Measurements from ENCODE around the gene NUDT1.
"Not testable (repeated sequence)": the region's sequence is repeated elsewhere in the genome, so short reads cannot be mapped to it uniquely, and the experiment has no call there.

NUDT1 gene

DNA sequence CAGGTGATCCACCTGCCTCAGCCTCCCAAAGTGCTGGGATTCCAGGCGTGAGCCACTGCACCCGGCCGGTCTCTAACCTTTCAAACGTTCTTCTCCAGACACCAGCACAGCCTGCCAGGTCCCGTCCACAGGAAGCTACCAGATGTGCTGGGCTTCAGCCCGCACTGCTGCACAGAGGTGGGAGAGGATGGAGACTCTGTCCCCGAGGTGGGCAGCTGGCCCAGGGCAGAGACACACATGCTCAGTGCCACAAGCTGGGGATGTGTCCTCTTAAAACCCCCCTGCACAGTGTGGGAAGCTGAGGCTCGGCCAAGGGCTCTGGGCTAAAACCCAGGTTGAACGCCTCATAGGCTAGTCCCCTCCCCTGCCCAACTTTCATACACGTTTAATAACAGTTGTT, 9.4 kb downstream of the NUDT1 start:
- DNase-seq = no peak

DNA sequence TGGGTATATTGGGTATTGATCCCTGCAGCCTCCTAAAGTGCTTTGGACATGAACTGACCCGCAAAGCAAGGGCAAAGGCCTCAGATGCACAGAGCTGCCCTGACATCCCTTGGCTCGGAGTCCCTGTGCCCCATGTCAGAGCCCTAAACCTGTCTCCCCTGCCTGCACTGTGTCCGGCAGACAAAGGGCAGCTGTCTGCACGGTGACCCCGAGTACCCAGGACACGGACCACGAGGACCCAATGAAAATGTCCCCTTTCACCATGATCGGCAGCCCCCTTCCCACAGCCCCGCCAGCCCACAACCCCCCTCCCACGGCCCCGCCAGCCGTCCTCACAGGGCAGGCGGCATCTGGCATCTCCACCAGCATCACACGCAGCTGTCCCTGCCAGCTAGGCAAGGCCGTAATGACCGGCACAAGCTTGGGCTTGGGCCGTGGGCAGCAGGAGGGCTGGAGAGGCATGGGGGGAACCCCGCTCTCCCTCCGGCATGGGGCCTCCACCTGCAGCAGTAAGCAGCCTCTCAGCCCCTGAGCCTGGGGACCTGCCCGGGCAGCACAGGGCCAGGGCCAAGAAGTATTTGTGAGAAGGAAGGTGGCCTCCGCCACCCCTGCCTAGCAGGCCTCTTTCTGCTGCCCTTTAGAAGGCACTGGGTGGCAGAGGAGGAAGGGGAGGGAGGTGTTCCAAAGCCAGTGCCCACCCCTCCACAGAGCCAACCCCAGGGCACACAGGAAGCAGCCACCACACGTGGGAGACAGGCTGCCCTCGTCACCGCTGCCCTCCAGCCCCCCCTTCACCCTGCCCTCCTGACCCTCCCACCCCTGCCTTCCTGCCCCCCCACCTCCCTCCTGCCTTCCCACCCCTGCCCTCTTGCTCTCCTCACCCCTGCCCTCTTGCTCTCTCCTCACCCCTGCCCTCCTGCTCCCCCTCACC, 10.1 kb downstream of the NUDT1 start:
- DNase-seq = no peak

DNA sequence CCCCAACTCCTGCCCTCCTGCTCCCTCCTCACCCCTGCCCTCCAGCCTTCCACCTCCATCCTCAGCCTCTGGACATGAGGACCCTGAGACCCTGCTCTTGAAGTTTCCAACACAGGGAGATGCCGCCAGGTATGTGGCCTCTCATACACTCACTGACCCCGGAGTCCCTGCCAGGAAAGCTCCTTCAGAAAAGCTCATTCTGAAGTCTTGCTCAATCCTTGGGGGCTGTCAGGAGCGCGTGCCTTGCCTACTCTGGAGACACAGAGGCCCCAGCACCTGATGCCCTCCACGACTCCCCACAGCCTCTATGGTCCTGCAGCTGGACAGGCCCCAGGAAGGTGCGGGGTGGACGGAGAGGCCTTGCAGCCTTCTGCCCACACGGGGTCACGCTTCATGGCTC, 11.0 kb downstream of the NUDT1 start:
- DNase-seq = no peak

DNA sequence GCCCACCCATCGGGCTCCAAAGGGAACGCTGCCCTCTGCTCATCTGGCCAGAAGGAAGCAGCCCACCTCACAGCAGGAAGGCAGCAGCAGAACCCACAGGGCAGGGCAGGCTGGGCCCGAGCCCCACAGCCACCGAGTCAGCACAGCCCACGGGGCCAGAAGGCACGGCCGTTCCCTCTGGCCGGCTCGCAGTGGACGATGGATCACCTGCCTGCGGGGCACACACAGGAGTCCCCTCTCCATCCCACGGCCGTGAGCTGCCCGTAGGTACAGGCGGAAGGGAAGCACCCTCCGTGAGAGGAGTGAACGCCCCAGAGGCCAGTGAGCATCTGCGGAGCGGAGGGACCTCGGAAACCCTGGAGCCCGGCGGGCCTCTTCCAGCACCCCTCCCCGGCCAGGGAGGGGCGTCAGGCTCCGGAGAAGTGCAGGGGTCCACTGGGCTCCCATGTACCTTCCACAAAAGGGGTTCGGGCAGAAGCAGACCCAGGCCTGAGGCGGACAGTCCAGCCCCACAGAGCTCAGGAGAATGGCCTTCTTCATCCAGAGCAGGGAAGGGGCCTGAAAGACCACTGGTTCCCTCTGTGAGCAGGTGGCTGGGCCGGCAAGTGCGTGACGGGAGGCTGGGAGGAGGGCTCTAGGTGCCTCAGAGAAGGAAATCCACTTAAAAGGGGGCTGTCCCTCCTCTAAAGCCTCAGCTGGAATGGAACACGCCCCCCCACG, 11.7 kb downstream of the NUDT1 start:
- no peak for DNase-seq

DNA sequence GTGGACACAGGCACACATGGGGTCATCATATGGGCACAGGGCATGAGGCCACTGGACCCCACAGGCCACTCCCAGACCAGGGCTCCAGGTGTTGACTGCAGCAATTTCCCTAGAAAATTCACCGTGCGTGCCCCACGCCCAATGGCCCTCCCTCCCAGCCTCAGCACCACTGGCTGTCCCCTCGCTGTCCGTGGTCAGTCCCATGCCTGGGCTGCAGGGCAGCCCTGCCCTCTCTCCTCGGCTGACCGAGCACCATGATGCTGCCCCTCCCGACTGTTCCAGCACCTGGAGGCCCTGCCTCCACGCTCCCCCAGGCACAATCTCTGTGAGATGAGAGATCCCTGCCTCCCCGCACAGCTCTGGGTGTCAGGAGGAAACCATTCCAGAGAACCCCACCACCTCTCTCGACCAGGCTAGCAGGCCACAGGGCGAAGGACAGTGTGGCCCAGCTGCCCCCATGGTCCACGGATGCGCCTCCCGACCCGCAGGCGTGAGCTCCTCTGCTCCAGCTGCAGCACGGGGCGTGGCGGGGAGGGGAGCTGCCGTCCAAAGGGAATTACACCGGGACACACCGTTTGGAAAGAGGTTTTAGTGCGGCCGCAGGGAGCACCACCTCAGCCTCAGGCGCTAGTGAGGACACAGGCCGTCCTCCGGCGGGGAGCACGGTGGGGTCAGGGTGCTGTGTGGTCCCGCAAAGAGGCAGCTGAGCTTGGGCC, 12.6 kb downstream of the NUDT1 start:
- DNase-seq = no peak

DNA sequence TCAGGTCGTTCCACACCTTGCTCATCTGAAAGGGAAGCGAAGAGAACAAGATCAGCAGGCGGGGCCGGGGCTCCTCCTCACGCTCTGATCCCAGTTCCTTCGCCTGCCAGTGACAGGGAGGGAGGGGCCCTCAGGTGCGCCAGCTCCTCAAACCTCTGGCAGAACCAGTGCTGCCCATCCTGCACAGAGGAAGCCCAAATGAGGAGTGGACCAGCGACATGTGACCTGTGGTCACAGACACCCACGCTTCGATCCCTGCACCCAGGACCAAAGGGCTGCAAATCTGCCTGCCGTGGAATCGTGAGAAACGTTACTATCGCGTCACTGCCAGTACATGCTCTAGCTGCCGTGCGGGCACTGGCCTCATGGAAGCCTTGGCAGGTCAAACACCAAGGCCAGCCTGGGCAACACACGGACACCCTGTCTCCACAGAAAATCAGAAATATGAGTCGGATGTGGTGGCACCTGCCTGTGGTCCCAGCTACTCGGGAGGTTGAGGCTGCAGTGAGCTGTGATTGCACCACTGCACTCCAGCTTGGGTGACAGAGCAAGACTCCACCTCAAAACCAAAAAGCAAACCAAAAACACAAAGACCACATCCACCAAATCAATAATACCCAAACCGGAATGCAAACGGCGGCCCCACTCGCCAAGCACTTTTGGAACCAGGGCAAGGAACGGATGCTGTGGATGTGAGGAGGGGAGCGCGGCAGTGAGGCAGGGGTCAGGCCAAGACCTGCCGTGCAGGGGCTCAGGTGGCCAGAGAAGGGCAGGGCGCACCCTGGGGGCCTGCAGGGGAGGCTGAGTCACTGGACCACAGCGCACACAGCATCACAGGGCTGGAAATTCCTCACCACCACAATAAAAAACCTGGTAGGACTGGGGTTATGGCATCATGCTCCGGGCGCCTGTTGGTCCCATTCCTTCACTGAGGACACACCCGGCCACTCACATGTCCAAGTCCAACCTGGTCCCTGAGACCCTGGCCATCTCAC, 13.4 kb downstream of the NUDT1 start:
- DNase-seq = no peak

DNA sequence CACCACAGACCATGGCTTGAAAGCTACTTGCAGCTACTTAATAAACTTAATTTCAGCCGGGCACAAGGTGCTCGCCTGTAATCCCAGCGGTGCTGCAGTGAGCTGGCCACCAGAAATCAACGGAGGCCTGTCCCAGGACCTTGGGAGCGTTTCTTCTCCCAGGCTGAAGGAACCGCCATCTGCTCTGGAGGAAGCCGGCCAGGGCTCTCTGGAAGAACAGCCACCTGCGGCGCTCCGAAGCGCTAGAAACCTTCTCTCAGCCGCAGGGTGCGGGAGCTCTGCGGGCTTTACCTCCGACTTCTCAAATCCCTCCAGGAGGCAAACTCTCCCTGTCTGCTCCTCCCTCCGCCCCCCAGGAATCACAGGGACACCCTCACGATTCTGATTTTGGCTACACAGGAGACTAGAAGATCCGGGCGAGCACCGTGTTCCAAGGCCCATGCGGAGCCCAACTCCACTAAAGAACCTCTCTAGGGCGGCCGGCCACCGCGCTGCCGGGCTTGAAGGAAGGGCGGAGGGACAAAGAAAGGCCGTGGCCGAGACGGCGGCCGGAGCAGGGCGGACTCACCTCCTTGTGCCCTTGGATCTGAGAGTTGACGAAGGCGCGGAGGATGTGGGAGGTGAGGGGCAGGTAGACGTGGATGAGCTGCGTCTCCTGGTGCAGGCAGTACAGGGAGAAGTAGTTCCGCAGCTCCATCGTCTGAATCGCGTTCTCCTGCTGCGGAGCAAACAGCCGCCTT, 14.4 kb downstream of the NUDT1 start:
- no peak for DNase-seq

DNA sequence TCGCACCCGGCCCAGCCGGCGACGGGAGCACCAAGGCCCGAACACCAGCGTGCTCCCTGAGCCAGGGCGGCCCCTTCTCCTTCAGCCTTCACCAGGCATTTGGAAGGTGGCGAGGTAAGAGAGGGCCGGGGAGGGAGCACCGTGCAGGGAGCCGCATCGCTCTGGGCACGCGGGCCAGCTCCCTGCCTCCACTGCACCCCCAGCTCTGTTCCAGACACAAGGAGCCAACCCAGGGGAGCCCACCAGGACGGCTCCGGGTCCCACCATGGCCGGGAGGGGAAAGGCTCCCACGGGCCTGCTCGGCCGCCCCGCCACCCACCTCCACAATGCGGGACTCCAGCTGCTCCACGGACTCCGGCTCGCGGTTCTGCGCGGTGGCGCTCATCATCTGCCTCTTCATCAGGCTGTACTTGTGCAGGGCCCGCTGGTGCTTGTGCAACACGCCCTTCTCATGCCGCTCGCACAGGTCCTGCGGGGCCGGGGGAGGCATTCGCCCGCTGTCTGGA, 15.1 kb downstream of the NUDT1 start:
- no peak for DNase-seq

DNA sequence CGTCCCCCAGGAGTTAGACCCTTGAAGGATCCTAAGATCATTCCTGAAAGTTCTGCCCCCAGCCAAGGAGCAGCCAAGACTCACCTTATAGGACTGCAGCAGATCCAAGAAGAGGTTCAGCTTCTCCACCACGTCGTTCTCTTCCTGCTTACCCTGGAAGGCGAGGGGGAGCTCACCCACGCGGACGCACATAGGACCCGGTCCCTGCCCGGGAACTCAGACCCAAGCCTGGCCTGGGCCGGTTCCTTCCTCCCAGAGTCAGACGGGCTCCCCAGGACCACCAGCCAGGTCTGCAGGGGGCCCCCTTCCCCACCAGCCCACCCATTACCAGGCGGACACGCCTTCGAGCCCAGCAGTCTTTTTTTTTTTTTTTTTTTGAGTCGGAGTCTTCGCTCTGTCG, 15.6 kb downstream of the NUDT1 start:
- DNase-seq = no peak

DNA sequence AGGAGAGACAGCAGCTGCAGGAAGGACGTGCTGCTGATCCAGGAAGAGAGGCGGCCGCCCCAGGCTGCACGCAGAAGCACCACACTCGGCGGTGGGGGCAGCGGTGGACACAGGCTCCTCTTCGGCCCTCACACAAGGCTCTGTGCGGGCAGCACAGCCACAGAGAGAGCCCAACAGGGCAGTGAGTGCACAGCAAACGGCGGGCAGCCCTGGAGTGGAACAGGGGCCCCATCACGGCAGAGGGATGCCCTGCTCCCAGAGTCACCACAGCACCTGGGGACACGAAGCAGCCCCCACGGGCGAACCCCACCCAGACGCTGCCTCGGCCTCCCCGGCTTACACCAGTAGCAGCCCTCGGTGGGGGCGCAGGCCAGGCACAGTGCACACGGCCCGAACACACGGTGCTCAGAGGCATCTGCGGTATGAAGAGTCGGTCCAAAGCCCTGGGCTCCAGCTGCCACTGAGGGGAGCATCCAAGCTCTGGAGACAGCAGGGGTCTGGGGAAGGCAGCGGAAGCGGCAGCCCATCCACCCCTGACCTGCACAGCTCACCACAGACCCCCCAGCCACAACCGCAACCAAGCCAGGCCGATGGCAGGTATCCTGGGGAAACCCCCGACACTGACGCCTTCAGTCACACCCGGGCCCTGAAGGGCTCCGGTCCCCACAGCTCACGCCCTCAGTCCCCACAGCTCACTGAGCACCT, 16.8 kb downstream of the NUDT1 start:
- no peak for DNase-seq

DNA sequence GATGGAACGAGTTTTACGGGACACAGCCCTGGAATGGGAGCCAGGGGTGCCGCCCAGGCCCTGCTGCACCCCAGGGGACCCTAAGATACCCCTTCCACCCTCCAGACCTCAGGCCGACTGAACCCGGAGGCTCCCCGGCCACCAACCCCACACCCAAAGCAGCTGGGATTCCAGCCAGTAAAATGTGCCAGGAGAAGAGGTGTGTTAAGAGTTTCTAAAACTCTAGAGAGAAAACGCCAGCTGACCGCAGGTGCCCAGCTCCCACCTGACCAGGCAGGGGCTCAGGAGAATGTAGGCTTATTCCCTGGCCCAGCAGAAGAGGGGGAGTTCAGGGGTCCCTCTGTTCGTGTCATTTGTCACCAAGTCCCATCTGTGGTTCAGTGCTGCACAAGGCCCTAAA, 17.5 kb downstream of the NUDT1 start:
- no peak for DNase-seq

DNA sequence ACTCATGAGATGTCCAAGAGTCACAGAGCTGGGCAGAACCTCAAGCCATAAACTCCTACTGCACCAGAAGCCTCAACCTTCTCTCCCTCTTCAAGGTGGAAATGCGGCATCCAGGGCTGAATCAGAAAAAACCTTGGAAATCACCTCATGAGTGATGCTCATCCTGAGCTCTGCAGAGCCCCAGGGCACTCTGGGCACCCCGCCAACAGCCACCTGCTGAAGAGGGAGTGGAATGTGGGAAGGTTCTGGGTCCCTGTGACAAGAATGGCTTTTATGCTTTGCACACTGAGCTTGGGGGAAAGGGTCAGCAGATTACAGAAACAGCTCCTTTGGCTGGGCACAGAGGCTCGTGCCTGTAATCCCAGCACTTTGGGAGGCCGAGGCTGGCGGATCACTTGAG, 18.8 kb downstream of the NUDT1 start:
- DNase-seq = no peak

DNA sequence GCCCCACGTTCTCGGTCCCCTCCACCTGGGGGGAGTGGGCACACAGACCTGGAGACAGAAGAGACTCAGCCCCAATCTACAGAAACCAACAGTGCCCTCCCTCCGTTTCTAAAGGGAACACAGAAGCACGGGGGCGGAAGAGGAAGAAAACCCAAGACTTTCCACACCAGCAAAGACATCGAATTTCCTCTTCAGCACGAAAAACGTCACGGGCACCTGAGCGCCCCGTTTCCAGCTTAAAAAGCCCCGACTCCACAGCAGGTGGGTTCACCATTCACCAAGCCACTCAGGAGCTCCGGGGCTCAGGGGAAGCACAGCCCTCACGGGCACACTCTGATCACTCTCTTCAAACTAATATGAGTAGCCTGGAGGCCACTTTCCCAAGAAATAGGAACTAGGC, 19.6 kb downstream of the NUDT1 start:
- DNase-seq = no peak

DNA sequence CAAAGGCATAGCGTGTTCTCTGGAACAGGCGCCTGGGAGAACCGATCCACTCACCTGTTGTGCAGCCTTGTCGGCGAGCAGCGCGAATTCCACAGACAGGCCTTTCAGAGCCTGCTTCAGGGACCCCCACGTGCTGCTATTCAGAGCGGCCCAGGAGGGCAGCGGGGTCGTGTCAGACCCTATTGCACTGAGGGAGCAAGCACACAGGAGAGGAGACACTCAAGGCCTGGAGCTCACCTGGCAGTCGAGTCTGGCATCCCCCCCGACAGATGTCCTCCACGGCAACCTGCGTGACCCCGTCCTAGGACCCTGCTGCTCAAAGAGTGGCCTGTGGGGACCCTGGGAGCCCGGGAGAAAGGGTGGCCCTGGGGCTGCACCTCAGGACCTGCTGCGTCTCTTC, 21.1 kb downstream of the NUDT1 start:
- DNase-seq = no peak

DNA sequence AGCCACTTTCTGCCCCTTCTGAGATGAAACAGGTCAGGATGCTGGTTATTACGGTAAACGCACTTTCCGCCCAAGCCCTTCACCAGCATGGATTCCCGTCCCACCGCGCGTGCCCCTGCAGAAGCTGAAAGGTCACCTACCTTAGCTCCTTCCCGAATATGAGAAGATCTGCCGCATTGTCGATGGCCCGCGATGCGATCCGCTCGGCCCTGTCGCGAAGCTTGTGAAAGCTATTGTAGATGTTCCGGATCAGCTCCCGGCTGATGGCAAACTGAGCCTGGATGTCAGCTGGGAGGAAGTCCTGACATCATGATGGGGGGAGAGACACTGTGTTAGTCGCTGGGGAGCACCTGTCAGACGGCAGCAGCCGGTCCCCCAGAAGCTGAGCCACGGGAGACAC, 22.1 kb downstream of the NUDT1 start:
- no peak for DNase-seq

DNA sequence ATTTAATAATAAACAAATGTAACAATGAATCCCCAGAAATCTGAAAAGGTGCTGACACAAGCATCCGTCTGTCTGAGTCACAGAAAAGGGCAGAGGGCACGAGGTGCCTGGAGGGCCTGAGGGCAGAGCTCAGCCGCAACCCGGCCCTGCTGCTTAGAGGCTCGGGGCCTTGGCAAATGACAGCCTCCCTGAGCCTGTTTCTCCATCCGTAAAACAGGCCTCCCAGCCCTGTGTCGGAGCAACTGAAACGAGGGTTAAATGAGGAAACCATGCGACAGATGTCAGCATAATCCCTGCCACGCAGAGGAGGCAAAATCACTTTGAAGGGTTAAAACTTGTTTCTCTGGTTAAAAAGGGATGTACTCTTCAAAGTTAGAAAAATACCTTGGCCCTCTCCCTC, 24.9 kb downstream of the NUDT1 start:
- no peak for DNase-seq

DNA sequence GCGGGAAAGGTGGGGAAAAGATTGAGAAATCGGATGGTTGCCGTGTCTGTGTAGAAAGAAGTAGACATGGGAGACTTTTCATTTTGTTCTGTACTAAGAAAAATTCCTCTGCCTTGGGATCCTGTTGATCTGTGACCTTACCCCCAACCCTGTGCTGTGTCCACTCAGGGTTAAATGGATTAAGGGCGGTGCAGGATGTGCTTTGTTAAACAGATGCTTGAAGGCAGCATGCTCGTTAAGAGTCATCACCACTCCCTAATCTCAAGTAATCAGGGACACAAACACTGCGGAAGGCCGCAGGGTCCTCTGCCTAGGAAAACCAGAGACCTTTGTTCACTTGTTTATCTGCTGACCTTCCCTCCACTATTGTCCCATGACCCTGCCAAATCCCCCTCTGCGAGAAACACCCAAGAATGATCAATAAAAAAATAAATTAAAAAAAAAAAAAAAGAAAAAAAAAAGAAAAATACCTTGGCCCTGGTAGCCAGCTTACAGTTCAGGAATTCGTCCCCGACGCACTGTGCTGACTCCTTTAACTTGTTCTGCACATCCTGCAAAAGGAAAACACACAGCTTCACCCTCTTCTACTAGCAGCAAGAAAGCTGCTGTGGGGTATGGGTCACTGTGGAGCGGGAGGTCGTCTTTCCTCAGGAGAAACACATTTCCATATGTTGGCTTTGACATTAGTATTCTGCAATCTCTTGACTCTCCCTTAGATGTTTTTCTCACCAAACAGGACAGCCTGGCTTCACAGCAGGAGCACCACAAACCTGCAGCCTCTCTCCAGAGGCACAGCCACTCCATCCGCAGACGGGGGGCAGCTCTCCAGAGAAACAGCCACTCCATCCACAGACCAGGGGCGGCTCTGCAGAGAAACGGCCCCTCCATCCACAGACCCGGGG, 27.3 kb downstream of the NUDT1 start:
- DNase-seq = not testable (repeated sequence)

DNA sequence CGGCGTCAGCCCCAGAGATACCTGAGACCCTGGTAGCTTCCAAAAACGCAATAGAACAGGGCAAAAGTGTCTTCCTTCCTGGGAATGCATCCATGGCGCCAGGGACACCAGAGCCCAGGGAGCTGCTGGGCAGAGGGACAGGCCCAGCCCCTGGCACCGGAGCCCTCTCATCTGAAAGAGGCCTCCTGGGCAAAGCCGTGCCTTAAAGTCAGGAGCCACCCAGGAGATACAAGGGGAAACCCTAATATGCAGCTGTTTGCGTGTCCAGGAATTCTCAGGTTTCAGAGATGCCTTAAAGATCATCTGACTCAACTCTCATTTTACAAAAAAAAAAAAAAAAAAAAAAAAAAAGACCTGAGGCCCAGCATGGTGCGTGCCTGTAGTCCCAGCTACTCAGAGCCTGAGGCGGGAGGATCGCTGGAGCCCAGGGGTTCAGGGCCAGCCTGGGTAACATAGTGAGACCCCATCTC, 28.0 kb downstream of the NUDT1 start:
- DNase-seq = no peak

DNA sequence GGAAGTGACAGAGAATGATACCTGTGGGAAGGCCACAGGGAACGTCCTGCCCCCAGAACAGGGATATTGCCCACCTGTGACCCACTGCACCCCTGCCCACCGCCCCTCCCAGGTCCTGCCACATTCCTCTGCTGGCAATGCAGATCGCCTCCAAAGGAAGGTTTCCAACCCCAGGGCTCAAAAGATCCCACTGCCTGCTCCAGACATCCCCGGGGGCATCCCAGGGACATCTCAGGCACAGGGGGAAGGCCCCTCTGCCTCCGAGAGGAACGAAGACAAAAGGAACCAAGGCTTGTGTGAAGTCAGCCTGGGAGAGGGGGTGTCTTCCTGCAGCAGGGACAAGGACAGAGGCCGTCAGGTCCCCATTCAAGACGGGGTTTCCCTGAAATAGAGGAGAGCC, 28.5 kb downstream of the NUDT1 start:
- no peak for DNase-seq
